ENCODE data around the gene TRMT1. TPM values are rescaled to one million over a fixed set of nuclear protein-coding genes. Genes with fewer than 3 reads are reported as not detected.

TRMT1 gene
- total and polyA plus RNA-seq, 2 of the 8 experiments (the other 6 are each of a cell fraction or from before 2014, with no cell fraction given) = 77.4 to 99.3 TPM

- TF ChIP-seq CREB1 (IDR thresholded peaks at IDR 0.05) = peak; percentile 92
- no peak for TF ChIP-seq KDM5A (IDR thresholded peaks at IDR 0.05; ENCODE audit: low read length)
- peak; percentile 89 for TF ChIP-seq ATF2 (IDR thresholded peaks at IDR 0.05; ENCODE audit: low read length)
- no peak for TF ChIP-seq BRCA1 (IDR thresholded peaks at IDR 0.05; ENCODE audit: low read depth, low read length)
- no peak; the same call in 1 of the 2 replicates for TF ChIP-seq RBBP5 (IDR thresholded peaks at IDR 0.05; ENCODE audit: borderline replicate concordance, low read depth, low read length)
- peak in 1 of 3 experiments; percentile 7; a peak in 1 of 4 replicates for TF ChIP-seq CTCF (IDR thresholded peaks at IDR 0.05; ENCODE audit: control extremely low read depth in 1 of 3, insufficient read depth in 1 of 3, low read depth in 1 of 3, low read length in 3 of 3)
- TF ChIP-seq SIRT6 (IDR thresholded peaks at IDR 0.05; ENCODE audit: low read length) = peak; percentile 59
- peak; percentile 57 for TF ChIP-seq USF2 (IDR thresholded peaks at IDR 0.05; ENCODE audit: low read length)
- peak; percentile 5 for TF ChIP-seq HDAC6 (IDR thresholded peaks at IDR 0.05; ENCODE audit: low read depth, low read length)
- 0 out of 2 replicates have a peak, but pooled peaks have one; percentile 6 for TF ChIP-seq CHD2 (IDR thresholded peaks at IDR 0.05; ENCODE audit: low read length)
- TF ChIP-seq TBP (IDR thresholded peaks at IDR 0.05; ENCODE audit: low read depth, low read length) = peak; percentile 98
- TF ChIP-seq EGR1 (IDR thresholded peaks at IDR 0.05; ENCODE audit: borderline replicate concordance, low read depth, low read length) = peak; percentile 51; the same call in 1 of the 2 replicates
- TF ChIP-seq POLR2A (IDR thresholded peaks at IDR 0.05; ENCODE audit: control extremely low read depth in 1 of 2, low read depth in 2 of 2, low read length in 2 of 2) = peak; percentile 99
- TF ChIP-seq POLR2AphosphoS5 (IDR thresholded peaks at IDR 0.05; ENCODE audit: low read depth, low read length) = peak; percentile 99
- TF ChIP-seq SRF (IDR thresholded peaks at IDR 0.05; ENCODE audit: low read depth, low read length) = peak; percentile 17
- TF ChIP-seq ZNF274 (IDR thresholded peaks at IDR 0.05; ENCODE audit: borderline replicate concordance, extremely low read depth, low read length) = no peak
- TF ChIP-seq TAF1 (IDR thresholded peaks at IDR 0.05; ENCODE audit: low read depth, low read length) = peak; percentile 99
- TF ChIP-seq CBX5 (IDR thresholded peaks at IDR 0.05; ENCODE audit: low read depth, low read length) = no peak
Measured at GRCh38 chr19:13152974-13153568, 36.5 kb upstream of the TRMT1 start (continued).

Data from H1 (cell line).